GM20000 (cell line): ENCODE data around the gene PSMA6.

Experiments used
- DNase-seq: peaks from one replicate; pipeline ENCODE4 v3.0.0; 2012; ENCODE audit warnings: low spot score
- TF ChIP-seq, protein P1 (sequence below): IDR thresholded peaks from 2 replicates; pipeline ENCODE4 v1.5.1; 2012; ENCODE audit warnings: mild to moderate bottlenecking, control low read depth; ENCODE audit errors: extremely low read depth, missing control alignments

Gene PSMA6

GRCh38 chr14:35284506-35284905 is 7.7 kb upstream of the PSMA6 start:
- TF ChIP-seq, protein P1, sequence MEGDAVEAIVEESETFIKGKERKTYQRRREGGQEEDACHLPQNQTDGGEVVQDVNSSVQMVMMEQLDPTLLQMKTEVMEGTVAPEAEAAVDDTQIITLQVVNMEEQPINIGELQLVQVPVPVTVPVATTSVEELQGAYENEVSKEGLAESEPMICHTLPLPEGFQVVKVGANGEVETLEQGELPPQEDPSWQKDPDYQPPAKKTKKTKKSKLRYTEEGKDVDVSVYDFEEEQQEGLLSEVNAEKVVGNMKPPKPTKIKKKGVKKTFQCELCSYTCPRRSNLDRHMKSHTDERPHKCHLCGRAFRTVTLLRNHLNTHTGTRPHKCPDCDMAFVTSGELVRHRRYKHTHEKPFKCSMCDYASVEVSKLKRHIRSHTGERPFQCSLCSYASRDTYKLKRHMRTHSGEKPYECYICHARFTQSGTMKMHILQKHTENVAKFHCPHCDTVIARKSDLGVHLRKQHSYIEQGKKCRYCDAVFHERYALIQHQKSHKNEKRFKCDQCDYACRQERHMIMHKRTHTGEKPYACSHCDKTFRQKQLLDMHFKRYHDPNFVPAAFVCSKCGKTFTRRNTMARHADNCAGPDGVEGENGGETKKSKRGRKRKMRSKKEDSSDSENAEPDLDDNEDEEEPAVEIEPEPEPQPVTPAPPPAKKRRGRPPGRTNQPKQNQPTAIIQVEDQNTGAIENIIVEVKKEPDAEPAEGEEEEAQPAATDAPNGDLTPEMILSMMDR = no peak
- no peak for DNase-seq

DNA sequence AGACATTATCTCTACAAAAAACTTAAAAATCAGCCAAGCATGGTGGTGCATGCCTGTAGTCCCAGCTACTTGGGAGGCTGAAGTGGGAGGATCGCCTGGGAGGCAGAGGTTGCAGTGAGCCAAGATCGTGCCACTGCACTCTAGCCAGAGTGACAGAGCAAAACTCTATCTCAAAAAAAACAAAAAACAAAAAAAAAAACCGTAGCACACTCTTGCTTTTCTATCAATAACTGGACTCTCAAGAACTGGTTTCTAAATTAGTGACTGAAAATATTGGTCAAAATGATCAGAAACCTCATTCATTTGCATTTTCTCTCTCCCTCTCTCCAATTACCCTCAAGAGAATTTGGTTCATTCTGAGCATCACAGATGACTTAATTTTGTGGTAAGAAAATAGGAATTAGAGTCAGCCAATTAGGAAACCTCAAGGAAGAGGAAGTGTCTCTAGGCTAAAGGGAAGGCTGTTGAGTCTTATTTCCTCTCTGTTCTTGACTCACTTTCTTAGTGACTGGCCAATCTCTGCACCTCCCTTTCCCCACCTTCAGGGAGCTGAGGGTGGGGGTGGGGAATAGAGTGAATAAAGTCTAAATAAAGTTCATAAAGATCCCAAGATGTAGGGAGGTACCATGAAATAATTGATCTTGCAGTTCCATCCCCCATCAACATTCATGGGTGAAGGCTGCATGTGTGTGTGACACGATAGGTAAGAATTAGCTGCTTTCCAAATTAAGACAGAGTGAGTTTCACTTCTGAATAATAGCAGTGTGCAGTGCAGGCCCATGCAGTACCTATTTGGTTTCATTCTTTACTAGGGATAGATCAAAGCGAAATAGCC is 6.8 kb upstream of the PSMA6 start:
- DNase-seq = peak; percentile 66
- TF ChIP-seq, protein P1 = no peak

DNA sequence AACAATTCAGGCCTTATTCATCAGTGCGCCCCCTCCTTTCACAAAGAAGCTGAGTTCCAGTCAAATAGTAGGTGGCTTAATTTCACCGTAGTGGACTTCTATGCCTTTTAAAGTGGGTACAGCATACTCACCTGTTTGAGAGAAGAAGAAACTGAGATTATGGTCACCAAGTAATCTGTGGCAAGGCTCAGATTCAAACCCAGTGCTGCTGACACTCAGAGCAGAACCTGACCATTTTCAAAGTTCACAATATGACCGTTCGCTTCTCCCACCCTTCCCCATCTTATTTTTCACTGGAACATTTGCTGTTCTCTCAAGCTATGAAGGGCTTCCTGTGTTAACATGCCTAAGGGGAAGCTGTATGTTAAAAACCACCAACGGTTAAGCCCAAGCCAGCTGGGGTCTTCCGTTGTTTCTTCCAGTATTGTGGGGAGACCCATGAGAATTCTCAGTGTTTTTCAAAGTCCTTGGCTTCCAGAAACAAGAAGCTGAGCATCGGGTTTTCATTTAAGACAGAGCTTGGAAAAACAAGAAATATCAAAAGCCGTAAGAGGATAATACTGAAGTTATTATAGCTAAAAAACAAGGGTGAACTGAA is 6.1 kb upstream of the PSMA6 start:
- DNase-seq = no peak
- TF ChIP-seq, protein P1 = no peak

DNA sequence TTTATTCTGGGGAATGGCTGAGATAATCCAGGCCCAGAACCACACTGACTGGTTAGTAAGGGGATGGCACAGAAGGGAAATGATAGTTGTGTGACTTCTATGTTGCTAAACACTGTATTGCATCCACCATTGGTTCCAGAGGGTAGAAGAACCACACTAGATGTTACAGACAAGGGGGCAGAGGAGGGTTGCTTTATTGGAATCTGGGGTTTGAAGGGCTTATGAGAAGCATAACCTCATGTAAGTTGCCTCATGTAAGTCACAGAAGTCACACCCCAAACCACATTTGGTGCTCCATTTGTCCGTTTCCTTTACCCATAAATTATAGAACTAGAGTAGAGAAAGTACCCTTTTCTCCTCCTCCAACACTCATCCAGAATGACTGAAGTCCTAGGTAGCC is 5.5 kb upstream of the PSMA6 start:
- TF ChIP-seq, protein P1 = no peak
- no peak for DNase-seq

- TF ChIP-seq, protein P1 = no peak
- no peak for DNase-seq
Observed at GRCh38 chr14:35287431-35288013, 4.7 kb upstream of the PSMA6 start.

- TF ChIP-seq, protein P1 = no peak
- DNase-seq = no peak
Observed at GRCh38 chr14:35289623-35290022, 2.6 kb upstream of the PSMA6 start.
